Measurements from ENCODE around the gene PAK5.

Gene PAK5

GRCh38 chr20:9629831-9630230, 209.0 kb downstream of the PAK5 start:
- ATAC-seq (no peak), DNase-seq (ENCODE audit: low spot score in 2 of 2) (no peak)
- no peak overlapping the region for H3K4me3 Mint-ChIP-seq
- no peaks in the 10 kb centered on the region for H3K4me1 Mint-ChIP-seq
- peaks cover 2% of the 10 kb centered on the region for H3K9me3 Mint-ChIP-seq
- H3K36me3 Mint-ChIP-seq: no peaks in the 10 kb centered on the region
- no peak overlapping the region for H3K27ac Mint-ChIP-seq

DNA sequence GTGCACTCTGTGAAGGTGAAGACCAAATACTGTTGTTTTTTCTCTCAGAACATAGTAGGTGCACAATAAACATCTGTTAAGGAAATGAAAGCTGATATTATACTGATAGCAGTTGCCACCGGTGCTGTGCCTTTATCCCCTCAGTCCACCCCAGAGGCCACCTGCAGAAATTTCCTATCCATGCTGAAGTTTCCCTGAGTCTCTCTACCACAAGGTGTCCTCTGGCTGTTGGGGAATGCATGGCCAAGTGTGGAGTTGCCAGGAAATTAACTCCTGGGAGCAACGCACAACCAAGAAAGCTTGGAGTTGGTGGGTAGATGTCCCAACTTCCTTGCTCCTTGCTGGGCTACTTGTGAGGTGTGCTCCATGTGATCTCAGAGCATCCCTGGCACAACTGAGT, 210.3 kb downstream of the PAK5 start:
- H3K4me3 Mint-ChIP-seq: no peak overlapping the region
- no peaks in the 10 kb centered on the region for H3K36me3 Mint-ChIP-seq
- ATAC-seq (no peak), DNase-seq (ENCODE audit: low spot score in 2 of 2) (no peak)
- no peak overlapping the region for H3K27ac Mint-ChIP-seq
- no peaks in the 10 kb centered on the region for H3K4me1 Mint-ChIP-seq
- peaks cover 2% of the 10 kb centered on the region for H3K9me3 Mint-ChIP-seq

DNA sequence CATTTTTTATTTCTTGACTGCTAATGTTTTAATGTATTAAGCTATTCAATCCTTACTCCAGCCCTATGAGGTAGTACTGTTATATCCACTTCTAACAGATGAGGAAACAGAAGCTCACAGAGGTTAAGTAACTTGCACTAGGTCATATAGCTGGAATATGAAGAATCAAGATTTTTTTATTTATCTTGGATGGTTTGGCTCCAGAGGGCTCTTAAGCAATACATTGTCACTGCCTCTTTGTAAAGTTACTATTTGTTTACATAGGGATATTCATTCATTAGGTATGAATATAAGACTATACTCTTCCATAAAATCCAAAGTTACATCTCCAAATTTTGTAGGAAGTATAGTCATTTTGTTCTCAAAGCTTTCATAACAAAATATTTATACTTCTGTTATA, 210.7 kb downstream of the PAK5 start:
- Mint-ChIP-seq H3K36me3 (no peaks in the 10 kb centered on the region), H3K9me3 (peaks cover 2% of the 10 kb centered on the region), H3K27ac (no peak overlapping the region), H3K4me1 (no peaks in the 10 kb centered on the region), H3K4me3 (no peak overlapping the region)
- no peak for ATAC-seq
- DNase-seq (ENCODE audit: low spot score in 2 of 2): no peak

DNA sequence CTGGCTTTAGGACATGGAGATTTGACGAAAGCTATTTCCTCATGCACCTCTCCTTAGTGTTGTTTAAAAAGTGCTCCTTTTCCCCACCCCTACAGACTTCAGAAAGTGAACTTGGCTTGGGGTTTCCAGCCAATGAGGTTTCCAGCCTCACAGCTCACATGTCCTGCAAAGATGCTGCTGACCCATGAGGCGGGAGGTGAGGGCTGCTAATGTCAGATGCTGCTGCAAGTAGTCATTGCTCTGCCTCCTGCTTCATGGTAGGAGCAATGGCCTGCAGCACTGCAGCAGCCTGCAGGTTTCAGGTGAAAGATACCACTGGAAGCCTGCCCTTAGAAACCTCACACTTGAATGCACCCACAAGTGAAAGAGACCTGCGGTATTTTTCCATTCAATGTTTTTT, 211.7 kb downstream of the PAK5 start:
- Mint-ChIP-seq H3K27ac (no peak overlapping the region), H3K9me3 (peaks cover 5% of the 10 kb centered on the region), H3K4me3 (no peak overlapping the region), H3K4me1 (no peaks in the 10 kb centered on the region), H3K36me3 (no peaks in the 10 kb centered on the region)
- DNase-seq (ENCODE audit: low spot score in 2 of 2): no peak
- ATAC-seq: no peak

DNA sequence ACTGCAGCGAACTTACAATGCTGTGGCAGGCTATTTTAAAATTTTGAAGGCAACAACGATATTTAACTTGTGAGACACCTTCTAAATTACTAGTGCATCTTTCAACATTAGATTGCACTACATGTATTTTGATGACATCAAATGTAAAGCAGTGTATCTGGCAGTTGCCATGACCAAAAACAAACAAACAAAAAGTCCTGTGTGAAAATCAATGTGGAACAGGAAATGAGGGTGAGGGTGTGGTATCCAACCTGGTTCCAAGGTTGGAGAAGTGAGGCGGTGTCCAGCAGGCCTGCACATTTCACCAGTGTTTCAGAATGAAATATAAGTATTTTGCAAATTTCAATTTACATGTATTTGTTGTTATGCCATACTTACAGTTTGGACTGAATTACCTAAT, 212.5 kb downstream of the PAK5 start:
- ATAC-seq (no peak), DNase-seq (ENCODE audit: low spot score in 2 of 2) (no peak)
- no peaks in the 10 kb centered on the region for H3K36me3 Mint-ChIP-seq
- H3K27ac Mint-ChIP-seq: no peak overlapping the region
- H3K9me3 Mint-ChIP-seq: peaks cover 5% of the 10 kb centered on the region
- no peak overlapping the region for H3K4me3 Mint-ChIP-seq
- no peaks in the 10 kb centered on the region for H3K4me1 Mint-ChIP-seq

GRCh38 chr20:9617940-9618339, 220.9 kb downstream of the PAK5 start:
- Mint-ChIP-seq H3K4me3 (no peak overlapping the region), H3K4me1 (no peaks in the 10 kb centered on the region), H3K36me3 (no peaks in the 10 kb centered on the region), H3K27ac (no peak overlapping the region), H3K9me3 (peaks cover 1% of the 10 kb centered on the region)
- no peak for ATAC-seq
- DNase-seq (ENCODE audit: low spot score in 2 of 2): no peak

- Mint-ChIP-seq H3K4me3 (no peak overlapping the region), H3K27ac (no peak overlapping the region), H3K4me1 (no peaks in the 10 kb centered on the region), H3K9me3 (no peaks in the 10 kb centered on the region), H3K36me3 (no peaks in the 10 kb centered on the region)
- peak; percentile 3 to 51 for DNase-seq (ENCODE audit: low spot score in 2 of 2)
- peak; percentile 52 for ATAC-seq
Measured at GRCh38 chr20:9616833-9617461, 221.9 kb downstream of the PAK5 start.

- H3K36me3 Mint-ChIP-seq: no peaks in the 10 kb centered on the region
- H3K9me3 Mint-ChIP-seq: no peaks in the 10 kb centered on the region
- H3K4me3 Mint-ChIP-seq: no peak overlapping the region
- DNase-seq (ENCODE audit: low spot score in 2 of 2) (no peak), ATAC-seq (no peak)
- no peak overlapping the region for H3K27ac Mint-ChIP-seq
- no peaks in the 10 kb centered on the region for H3K4me1 Mint-ChIP-seq
Measured at GRCh38 chr20:9616455-9616805, 222.4 kb downstream of the PAK5 start.

DNA sequence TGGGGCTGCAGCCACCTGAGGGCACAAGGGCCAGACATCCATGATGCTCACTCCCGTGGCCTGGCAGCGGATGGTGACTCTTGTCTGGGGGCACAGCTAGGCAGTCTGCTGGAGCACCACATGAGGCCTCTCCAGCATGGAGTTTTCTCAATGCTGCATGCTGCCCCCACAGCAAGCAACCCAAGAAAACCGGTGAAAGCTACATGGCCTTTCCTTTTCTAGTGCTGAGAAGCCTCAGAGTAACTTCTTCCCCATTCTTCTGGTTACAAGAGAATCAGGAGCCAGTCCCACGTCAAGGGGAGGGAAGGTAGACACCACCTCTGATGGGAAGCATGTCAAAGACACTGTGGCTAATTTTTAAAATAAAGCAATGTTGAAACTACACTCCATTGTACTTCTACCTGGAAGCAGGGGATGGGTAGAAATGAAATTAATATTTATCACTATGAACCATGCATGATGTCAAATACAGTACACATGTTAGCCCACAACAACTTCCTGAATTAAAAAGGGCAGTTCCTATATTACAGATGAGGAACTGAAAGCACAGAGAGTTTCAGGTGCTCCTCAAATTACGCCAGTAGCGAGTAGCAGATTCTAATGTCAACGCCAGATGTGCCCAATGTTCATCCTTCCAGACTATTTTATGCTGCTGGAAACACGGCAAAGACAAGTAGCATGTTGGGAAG, 223.0 kb downstream of the PAK5 start:
- Mint-ChIP-seq H3K9me3 (no peaks in the 10 kb centered on the region), H3K27ac (no peak overlapping the region), H3K4me3 (no peak overlapping the region), H3K36me3 (no peaks in the 10 kb centered on the region), H3K4me1 (no peaks in the 10 kb centered on the region)
- ATAC-seq (no peak), DNase-seq (ENCODE audit: low spot score in 2 of 2) (no peak)

DNA sequence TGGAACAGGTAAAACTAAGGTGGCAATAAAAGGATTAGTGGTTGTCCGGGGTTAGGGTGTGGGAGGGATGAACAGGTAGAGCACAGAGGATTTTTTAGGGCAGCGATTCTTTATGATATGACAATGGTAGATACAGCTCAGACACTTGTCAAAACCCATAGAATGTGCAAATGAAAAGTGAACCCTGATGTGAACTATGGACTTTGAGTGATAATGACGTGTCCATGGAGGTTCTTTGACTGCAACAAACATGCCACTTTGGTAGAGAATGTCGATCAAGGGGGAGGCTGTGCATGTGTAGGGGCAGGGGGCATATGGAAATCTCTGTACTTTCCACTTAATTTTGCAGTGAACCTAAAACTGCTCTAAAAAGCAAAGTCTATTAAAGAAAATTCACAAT, 223.8 kb downstream of the PAK5 start:
- ATAC-seq (no peak), DNase-seq (ENCODE audit: low spot score in 2 of 2) (no peak)
- Mint-ChIP-seq H3K36me3 (no peaks in the 10 kb centered on the region), H3K4me1 (no peaks in the 10 kb centered on the region), H3K4me3 (no peak overlapping the region), H3K27ac (no peak overlapping the region), H3K9me3 (no peaks in the 10 kb centered on the region)

GRCh38 chr20:9613871-9614270, 225.0 kb downstream of the PAK5 start:
- no peaks in the 10 kb centered on the region for H3K36me3 Mint-ChIP-seq
- H3K4me1 Mint-ChIP-seq: no peaks in the 10 kb centered on the region
- H3K27ac Mint-ChIP-seq: no peak overlapping the region
- DNase-seq (ENCODE audit: low spot score in 2 of 2): no peak
- H3K4me3 Mint-ChIP-seq: no peak overlapping the region
- no peak for ATAC-seq
- no peaks in the 10 kb centered on the region for H3K9me3 Mint-ChIP-seq

DNA sequence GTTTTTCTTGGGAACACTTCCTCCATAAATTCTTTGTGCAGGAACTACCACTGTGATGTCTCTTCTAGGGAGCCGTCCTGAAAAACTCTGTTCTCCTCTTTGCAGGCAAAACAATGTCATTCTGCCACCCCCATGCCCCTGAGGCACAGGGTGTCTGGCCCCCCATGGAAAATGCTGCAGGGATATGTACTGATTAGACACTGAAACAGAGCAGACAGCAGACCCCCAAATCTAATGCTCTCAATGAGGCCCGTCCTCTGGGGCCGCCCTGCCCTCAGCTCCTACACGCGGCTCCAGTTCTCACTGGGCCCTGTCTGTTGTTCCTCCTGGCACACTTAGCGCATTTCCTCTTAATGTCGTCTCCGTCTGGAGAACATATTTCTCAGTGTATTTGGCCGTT, 227.0 kb downstream of the PAK5 start:
- Mint-ChIP-seq H3K9me3 (no peaks in the 10 kb centered on the region), H3K4me1 (no peaks in the 10 kb centered on the region), H3K4me3 (no peak overlapping the region), H3K27ac (no peak overlapping the region), H3K36me3 (no peaks in the 10 kb centered on the region)
- DNase-seq (ENCODE audit: low spot score in 2 of 2): no peak
- no peak for ATAC-seq

DNA sequence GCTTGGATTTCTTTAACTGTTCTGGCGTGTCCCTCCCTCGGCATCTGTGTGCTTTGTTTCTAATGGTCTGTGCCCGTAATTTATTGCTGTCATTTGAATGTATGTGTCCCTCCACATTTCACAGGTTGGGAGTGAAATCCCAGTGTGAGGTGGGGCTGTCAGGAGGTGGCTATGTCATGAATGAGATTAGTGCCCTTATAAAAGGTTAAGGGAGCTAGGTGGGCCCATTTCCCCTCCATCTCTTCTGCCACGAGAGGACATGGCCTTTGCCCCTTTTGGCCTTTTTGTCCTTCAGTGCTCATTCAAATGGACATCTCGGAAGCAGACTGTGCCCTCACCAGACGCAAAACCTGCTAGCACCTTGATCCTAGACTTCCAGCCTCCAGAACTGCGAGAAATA, 228.2 kb downstream of the PAK5 start:
- Mint-ChIP-seq H3K36me3 (no peaks in the 10 kb centered on the region), H3K4me3 (no peak overlapping the region), H3K27ac (no peak overlapping the region), H3K9me3 (no peaks in the 10 kb centered on the region), H3K4me1 (no peaks in the 10 kb centered on the region)
- ATAC-seq (no peak), DNase-seq (ENCODE audit: low spot score in 2 of 2) (no peak)

GRCh38 chr20:9609887-9610502, 228.9 kb downstream of the PAK5 start:
- H3K4me1 Mint-ChIP-seq: no peaks in the 10 kb centered on the region
- no peak for DNase-seq (ENCODE audit: low spot score in 2 of 2)

GRCh38 chr20:9608639-9609340, 230.1 kb downstream of the PAK5 start:
- DNase-seq (ENCODE audit: low spot score in 2 of 2): no peak
- Mint-ChIP-seq H3K4me3 (no peak overlapping the region), H3K27ac (no peak overlapping the region), H3K9me3 (no peaks in the 10 kb centered on the region), H3K4me1 (no peaks in the 10 kb centered on the region), H3K36me3 (no peaks in the 10 kb centered on the region)
- ATAC-seq: no peak

More at GRCh38 chr20:9609887-9610502, 228.9 kb downstream of the PAK5 start:
- Mint-ChIP-seq H3K9me3 (no peaks in the 10 kb centered on the region), H3K36me3 (no peaks in the 10 kb centered on the region), H3K27ac (no peak overlapping the region), H3K4me3 (no peak overlapping the region)
- no peak for ATAC-seq

DNA sequence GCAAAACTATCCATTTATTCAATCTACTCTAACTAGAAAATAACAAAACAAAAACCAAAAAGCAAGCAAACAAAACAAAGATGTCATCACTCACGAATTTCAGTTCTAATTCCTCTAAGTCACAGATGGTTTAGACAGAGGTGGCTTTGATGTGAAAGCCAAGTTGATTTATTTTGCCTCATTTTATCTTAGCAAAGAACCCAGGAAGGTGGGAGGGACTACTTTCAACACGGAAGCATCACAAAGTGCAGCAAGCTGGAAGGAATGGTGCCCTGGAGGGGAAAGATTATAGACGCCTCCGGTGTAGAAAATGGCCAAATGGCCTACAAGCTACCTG, 236.1 kb downstream of the PAK5 start:
- Mint-ChIP-seq H3K9me3 (no peaks in the 10 kb centered on the region), H3K27ac (no peak overlapping the region), H3K36me3 (no peaks in the 10 kb centered on the region), H3K4me3 (no peak overlapping the region), H3K4me1 (no peaks in the 10 kb centered on the region)
- ATAC-seq: no peak
- no peak for DNase-seq (ENCODE audit: low spot score in 2 of 2)

All from stimulated activated effector memory CD8-positive, alpha-beta T cell treated with anti-CD3 and anti-CD28 coated beads, Interleukin-12 subunit alpha, Interleukin-12 subunit beta, amount 100 ng/mL, for 72 hours (primary cell).